GM18870 (cell line): ENCODE results near the gene AUTS2.

ENCODE experiments used
- ATAC-seq: cut with Tn5 transposase; IDR thresholded peaks from one replicate; pipeline ENCODE4 v1.9.1; 2021; ENCODE audit warnings: moderate library complexity; ENCODE audit not compliant: unreplicated experiment

The AUTS2 gene

DNA sequence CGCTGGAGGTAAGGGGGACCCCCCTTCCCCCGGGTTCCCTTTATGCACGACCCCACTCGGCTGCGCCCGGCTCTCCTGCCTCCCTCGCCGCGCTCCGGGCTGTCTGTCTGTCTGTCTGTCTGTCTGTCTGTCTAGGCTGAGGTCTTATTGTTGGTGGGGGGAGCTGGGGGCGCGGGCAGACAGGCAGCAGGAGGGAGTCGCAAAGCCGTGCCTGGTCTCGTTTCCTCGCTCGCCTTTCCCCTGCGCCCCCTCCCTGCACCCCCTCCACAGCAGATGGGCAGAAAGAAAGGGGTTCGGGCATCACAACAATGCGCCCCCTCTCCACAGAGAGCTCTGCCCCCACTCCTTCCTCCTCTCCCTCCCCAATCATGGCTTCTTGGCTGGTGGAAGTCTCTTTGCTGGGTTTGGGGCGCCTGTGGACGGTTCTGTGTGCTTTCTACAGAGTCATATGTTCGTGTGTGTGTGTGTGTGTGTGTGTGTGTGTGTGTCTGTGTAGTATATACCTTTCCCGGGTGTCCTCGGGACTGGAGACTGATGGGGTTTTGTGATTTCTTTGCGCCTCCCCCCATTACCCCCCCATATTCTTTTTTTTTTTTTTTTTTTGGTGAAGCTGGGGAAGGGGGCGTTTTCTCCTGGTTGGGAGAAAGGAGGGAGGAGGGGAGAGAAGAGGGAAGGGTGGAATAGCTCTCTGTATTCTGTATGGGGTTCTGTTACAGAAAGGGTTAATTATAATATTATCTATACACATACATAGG, 1.9 kb downstream of the AUTS2 start:
- ATAC-seq, result no peak

DNA sequence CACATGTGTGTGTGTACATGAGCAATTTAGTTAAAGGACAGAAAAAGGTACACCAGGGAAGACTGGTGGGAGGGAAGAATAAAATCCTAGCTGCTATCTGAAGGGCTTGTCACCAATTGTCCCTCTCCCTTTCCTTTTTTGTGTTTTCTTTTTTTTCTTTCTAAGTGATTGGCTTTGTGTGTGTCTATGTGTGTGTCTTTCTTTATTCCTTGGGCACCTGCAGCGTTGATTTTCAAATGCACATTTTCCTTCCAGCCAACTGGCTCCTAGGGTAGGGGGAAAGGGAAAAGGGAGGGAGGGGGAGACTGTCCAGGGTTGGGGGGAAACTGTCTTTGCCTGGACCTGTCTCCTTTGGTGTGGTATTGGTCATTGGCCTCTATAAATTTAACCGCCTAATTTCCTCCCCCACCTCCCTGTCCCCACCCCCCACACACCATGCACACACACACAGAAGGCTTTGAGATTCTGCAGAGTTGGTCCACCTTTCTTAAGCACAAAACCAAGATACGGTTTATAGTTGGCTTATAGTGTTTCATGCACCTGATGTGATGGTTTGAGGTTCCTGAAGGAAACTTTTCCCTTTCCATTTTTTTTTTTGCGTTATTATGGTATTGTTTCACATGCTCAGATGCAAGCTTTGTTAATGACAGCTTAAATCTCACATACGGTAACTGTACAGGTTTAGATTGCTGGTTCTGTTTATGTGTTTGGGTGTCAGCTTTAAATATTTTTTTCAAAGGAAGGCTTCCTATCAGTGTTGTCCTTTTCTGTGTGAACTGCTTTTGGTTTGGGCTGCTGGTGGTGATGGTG, 2.6 kb downstream of the AUTS2 start:
- ATAC-seq, result no peak

GRCh38 chr7:69602522-69602921, 4.2 kb downstream of the AUTS2 start:
- ATAC-seq, result no peak

GRCh38 chr7:69603351-69603750, 5.1 kb downstream of the AUTS2 start:
- ATAC-seq, result no peak

DNA sequence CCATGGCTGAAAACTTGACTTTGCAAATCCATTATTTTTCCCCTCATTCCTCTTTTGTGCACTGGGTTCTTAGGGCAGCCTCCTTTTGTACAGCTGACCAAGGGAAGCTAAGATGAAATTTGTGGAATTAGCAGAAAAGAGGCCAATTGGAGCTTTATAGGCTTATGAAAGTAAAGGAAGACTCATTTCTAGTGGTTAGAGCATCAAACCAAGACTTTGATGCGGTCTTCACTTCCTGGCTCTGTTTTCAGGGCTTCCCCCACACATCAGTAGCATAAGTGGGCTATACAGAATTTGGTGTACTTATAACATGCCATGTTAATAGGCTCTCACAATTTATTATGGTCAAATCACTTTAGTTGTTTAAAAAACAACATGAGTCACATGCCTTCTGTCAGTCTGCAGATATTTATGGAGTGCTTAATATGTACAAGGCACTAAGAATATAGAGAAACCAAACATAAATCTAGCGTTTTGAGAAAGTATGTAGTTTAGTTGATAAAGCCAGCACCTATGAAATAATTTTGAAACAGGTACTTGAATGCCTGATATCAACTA, 5.7 kb downstream of the AUTS2 start:
- ATAC-seq, result peak; percentile 80

DNA sequence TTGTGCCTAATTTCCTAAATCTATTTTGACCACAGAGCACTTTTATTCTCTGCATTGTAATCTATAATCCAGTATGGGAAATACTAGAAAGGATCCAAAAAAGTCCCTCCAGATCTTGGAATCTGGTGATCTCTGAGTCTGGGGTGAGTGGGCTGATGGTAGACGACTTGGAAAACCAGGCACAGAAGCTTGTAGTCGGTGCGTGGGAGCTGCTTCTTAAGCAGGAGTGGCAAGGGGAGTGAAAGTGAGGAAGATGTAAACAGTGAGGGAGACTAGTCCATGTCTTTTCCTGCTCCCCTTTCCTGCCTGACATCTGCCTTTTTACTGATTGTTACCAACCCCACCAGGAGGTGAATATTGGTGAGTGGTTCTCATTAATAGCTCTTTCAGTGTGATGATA, 6.8 kb downstream of the AUTS2 start:
- ATAC-seq, result no peak

- no peak for ATAC-seq
These were observed 7.3 kb downstream of the AUTS2 start for GRCh38 chr7:69605546-69605945.

DNA sequence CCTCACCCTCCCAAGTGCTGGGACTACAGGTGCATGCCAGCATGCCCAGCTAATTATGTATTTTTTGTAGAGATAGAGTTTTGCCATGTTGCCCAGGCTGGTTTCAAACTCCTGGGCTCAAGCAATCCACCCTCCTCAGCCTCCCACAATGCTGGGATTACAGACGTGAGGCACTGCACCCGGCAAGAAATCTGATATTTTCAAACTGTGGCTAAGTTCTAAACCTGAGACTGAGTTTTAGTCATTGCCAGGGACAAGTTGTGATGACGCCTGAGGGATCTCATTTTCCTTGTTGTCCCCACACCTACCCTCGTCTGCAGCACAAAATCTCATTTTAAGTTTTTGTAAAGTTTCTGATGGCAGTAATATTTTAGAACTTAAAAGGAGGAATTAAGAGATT, 9.8 kb downstream of the AUTS2 start:
- no peak for ATAC-seq

DNA sequence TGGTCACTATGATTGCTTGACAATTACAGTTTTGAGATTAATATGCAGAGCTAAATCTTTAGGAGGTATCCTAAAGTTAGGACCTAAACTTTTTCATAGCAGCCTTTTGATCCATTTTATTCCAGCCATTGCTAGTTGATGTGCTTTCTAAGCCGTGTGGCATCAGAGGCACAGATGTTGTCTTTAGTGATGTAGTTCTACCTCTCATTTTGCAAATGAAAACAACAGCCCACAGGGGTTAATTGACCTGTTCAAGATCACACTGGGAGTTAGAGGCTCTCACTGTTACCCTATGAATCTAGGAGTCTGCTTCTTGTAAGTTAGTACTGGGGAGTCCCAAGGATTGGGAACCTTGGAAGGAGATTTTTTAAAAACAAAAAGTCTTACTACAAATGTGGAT, 10.6 kb downstream of the AUTS2 start:
- no peak for ATAC-seq

- no peak for ATAC-seq
These were observed 11.5 kb downstream of the AUTS2 start for GRCh38 chr7:69609541-69610373.

DNA sequence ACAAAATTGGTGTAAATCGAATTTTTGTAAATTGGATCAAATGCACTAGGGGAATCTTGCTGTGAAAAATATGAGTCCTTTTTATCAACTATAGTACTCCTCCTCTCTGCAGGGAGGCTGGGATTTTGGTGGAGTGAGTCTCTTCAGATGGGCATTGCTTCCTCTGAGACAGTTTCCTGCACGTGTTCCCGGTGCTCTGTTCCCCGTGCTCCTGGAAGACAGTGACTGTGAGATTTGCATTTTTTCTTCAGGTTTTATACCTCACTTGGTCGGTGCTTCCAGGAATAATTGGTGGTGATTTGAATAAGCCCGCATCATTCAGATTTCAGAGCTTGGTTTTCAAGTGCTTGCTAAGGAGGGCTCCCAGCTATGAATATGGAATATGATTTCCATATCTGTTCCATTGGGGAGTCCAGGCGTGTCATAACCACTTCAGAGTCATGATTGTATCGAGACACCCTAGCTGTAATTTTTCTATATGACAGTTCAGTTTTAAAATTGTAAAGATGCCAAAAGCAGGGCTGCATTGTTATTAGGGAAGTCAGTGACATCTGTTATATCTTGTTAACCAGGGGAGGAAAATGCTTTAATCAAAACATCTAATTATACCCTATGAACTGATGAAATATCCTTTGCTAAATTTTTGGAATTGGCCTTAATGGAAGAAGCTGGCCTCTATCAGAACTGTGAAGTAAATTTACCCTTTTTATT, 12.3 kb downstream of the AUTS2 start:
- ATAC-seq, result no peak

GRCh38 chr7:69612981-69613380, 14.7 kb downstream of the AUTS2 start:
- no peak for ATAC-seq

- ATAC-seq, result no peak
These were observed 15.6 kb downstream of the AUTS2 start for GRCh38 chr7:69613846-69614245.

DNA sequence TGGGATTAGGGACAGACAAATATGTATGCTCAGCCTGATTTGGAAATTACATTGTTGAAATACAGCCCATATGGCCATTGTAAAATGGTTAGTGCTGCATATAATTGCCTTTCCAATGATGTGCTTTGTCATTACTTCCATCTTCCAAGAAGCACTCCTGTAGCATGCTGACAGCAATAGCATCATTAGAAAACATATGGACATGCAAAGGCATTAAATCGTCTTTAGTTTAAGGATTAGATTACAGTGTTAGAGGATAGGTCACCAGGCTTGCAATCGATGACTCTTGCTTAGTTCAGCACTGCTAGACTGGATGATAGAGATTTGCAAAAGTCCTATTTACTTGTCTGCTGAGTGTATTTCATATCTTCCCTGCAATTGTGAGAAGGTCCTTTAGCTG, 17.4 kb downstream of the AUTS2 start:
- no peak for ATAC-seq

DNA sequence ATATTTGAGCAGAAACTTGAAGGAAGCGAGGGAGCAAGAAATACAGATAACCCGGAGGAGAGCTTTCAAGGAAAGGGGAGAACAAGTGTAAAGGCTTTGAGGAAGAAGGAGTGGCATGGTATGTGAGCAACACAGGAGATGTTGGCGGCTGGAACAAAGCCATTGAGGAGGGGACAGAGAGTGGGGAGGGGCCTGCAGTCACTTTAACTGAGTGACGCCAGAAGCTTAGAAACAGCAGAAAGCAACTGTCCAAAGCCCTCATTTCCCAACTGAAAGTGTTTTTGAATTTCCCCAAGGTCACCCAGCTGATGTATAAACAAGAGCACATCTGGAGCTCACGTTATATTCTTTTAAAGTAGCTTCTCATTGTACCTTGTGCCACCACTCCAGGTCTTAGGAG, 19.1 kb downstream of the AUTS2 start:
- no peak for ATAC-seq

DNA sequence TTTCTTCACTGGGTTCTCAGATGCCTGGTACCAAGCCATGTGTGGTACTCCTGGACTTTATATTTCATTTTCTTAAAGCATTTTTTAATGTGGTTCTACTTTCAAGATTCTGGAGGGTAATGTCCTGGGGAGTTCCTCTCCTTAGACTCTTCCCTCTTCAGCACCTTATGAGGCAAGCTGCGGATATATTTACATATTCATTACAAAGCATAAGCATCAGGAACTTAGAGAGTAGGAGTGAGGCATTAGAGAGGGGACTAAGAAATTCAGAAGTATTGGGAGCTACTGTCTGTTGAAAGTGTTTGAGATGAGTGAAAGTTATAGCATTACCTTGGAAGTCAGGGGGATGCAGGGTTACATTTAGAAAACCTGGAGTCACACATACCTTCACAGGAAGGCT, 20.8 kb downstream of the AUTS2 start:
- ATAC-seq, result no peak

- ATAC-seq, result no peak
These were observed 21.4 kb downstream of the AUTS2 start for GRCh38 chr7:69619635-69620034.

- ATAC-seq, result no peak
These were observed 21.8 kb downstream of the AUTS2 start for GRCh38 chr7:69620063-69620462.

DNA sequence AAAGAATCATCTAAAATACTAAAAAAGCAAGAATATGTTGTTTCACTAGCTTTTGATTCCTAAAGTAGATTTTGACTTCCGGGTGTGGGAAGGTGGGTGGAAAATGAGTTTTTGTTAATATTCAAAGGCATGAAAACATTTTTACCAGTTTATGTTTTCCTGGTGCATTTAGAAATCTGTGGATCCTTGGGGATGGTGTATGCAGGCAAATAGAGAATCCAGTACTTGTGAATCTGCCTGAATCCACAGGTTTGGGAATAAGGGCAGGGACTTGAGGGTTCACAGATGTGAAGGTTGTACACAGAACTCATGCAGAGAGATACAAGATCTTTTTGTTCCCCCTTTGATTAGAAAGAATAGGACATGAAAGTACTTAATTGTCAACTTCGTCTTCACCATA, 22.4 kb downstream of the AUTS2 start:
- no peak for ATAC-seq

DNA sequence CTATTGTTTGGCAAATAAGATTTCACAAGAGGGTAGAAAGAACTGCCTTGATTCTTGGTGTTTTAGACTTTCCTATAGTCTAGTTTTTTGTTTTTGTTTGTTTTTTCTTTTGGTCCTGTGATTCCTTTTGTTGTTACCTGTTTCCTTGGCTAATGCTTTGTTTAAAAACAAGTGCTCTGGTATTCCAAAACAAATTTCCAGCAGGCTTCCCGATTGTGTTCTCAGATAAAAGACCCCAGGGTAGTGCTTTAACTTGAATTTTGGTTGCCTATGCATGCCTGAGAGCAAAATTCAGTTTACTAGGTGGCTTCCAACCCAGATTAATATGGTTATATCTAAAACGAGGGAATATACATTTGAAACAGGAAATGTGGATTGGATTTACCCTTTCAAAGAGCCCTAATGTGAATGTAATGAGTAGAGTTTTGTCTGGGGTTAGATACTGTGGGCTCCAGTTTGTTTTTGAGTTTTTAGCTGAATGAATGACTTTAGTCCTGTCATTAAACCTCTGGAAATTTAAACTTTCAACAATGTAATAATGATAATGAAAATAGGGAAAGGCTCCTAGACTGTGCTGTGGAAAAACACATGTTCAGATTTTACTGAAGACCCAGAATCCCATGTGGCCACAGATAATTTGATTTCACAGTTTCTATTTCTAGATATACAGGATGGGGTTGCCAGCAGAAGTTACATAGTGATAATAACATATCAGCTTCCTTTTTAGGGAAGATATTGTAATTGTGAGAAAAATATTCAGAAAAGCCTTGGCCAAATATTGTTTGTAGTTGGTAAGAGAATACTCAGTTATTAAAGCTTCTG, 23.9 kb downstream of the AUTS2 start:
- no peak for ATAC-seq
